ENCODE results near the gene CERS3. TPM values are rescaled to one million over a fixed set of nuclear protein-coding genes. Genes with fewer than 3 reads are reported as not detected.

CERS3 gene
- total RNA-seq, 1 experiment from 2014 or later = 0.11 TPM

- Histone ChIP-seq H3K4me2 (ENCODE audit: low read length) (no peak overlapping the region), H3K36me3 (ENCODE audit: low read depth, low read length) (no peaks in the 10 kb centered on the region), H3K27ac (ENCODE audit: low read length) (no peak overlapping the region), H3K9ac (ENCODE audit: low read length) (no peak overlapping the region), H4K20me1 (ENCODE audit: low read length) (no peaks in the 10 kb centered on the region), H3K4me3 (ENCODE audit: low read length) (no peak overlapping the region), H3K9me3 (ENCODE audit: low read length) (no peaks in the 10 kb centered on the region), H3K27me3 (ENCODE audit: low read length) (no peaks in the 10 kb centered on the region), H2AFZ (ENCODE audit: low read length) (no peak overlapping the region), H3K9me2 (replicated peaks; ENCODE audit: low read length) (no peaks in the 10 kb centered on the region), H3F3A (ENCODE audit: low read length, unreplicated experiment) (peaks cover 5% of the 10 kb centered on the region), H3K4me1 (ENCODE audit: insufficient read depth, low read length) (peaks cover 31% of the 10 kb centered on the region), H3K79me2 (ENCODE audit: low read length) (no peaks in the 10 kb centered on the region)
- ChIA-PET POLR2A (ENCODE audit: unreplicated experiment) (no interaction called here), CTCF (no interaction called here)
- no TSS peak for BruUV-seq (replicated peaks)
- TF ChIP-seq EZH2phosphoT487 (IDR thresholded peaks at IDR 0.05; ENCODE audit: borderline replicate concordance, low read length) (no peak), CTCF (conservative IDR thresholded peaks at IDR 0.05; ENCODE audit: low read depth, low read length) (no peak), EZH2 (IDR thresholded peaks at IDR 0.05; ENCODE audit: low read length, unreplicated experiment) (no peak)
- no peak for ATAC-seq
- intact Hi-C loops (cut with micrococcal nuclease) = no loop called here
- DNase-seq = no peak
Measured at GRCh38 chr15:100353449-100353848, 175.3 kb downstream of the CERS3 start.

GRCh38 chr15:100350434-100351226 is 178.1 kb downstream of the CERS3 start:
- no peak for TF ChIP-seq EZH2 (IDR thresholded peaks at IDR 0.05; ENCODE audit: low read length, unreplicated experiment)
- TF ChIP-seq CTCF (conservative IDR thresholded peaks at IDR 0.05; ENCODE audit: low read depth, low read length) = no peak
- TF ChIP-seq EZH2phosphoT487 (IDR thresholded peaks at IDR 0.05; ENCODE audit: borderline replicate concordance, low read length) = no peak
- H3K9me2 ChIP-seq (replicated peaks; ENCODE audit: low read length) = no peaks in the 10 kb centered on the region
- peak; percentile 76 for ATAC-seq
- peak overlapping the region; percentile 58 for H3K27ac ChIP-seq (ENCODE audit: low read length)
- ChIA-PET POLR2A (ENCODE audit: unreplicated experiment) (interaction anchor here (1.2 kb wide), 1 partner anchor 498 kb away, joined by 6 read pairs; no protein-coding TSS in a partner anchor), CTCF (interaction anchor here (0.5 to 2.5 kb wide), 12 partner anchors 8 to 1136 kb away, joined by 3 to 17 read pairs (median 6); partner anchors contain the start of genes ADAMTS17, ASB7, LINS1 and LYSMD4)
- H3K4me2 ChIP-seq (ENCODE audit: low read length) = peak overlapping the region; percentile 99
- H3K79me2 ChIP-seq (ENCODE audit: low read length) = no peaks in the 10 kb centered on the region
- no peaks in the 10 kb centered on the region for H3K36me3 ChIP-seq (ENCODE audit: low read depth, low read length)
- peaks cover 35% of the 10 kb centered on the region for H3K4me1 ChIP-seq (ENCODE audit: insufficient read depth, low read length)
- peak; percentile 85 for DNase-seq
- H3K4me3 ChIP-seq (ENCODE audit: low read length) = peak overlapping the region; percentile 89
- intact Hi-C loops (cut with micrococcal nuclease) = loop anchor here (1.0 kb wide), 2 partner anchors 33 to 222 kb away; no protein-coding TSS in a partner anchor
- BruUV-seq (replicated peaks) = TSS peak; percentile 52
- no peaks in the 10 kb centered on the region for H4K20me1 ChIP-seq (ENCODE audit: low read length)
- no peaks in the 10 kb centered on the region for H3K27me3 ChIP-seq (ENCODE audit: low read length)
- no peaks in the 10 kb centered on the region for H3K9me3 ChIP-seq (ENCODE audit: low read length)
- H2AFZ ChIP-seq (ENCODE audit: low read length) = peak overlapping the region; percentile 100
- peak overlapping the region; percentile 78 for H3K9ac ChIP-seq (ENCODE audit: low read length)
- peaks cover 5% of the 10 kb centered on the region for H3F3A ChIP-seq (ENCODE audit: low read length, unreplicated experiment)

Other genes with a start within 250 kb of the CERS3 start
- gene ADAMTS17, start 187.0 kb downstream of the CERS3 start, total RNA-seq (2014; rRNA removed) = 5.5 and 6.9 TPM in 2 replicates
- 8.5 and 12.0 TPM in 2 replicates for gene LINS1, start 73.2 kb upstream of the CERS3 start, total RNA-seq (2014; rRNA removed)
- 7.8 and 9.6 TPM in 2 replicates for gene ASB7, start 73.6 kb upstream of the CERS3 start, total RNA-seq (2014; rRNA removed)

Measured in PC-3 (cell line).